RWPE2 (cell line): ENCODE results near the gene ZNF469.

Experiments
- ATAC-seq: fragments of 200-7000 bp; cut with Tn5 transposase; 3 replicates; pipeline ENCODE4 v1.9.1; 2021; ENCODE audit warnings: low read depth
- DNase-seq: peaks from one replicate; pipeline ENCODE4 v3.0.0-alpha.2; 2020; ENCODE audit warnings: low spot score
- H3K27ac ChIP-seq: fragments of 450-650 bp; 2 replicates; pipeline ENCODE4 v1.5.1; 2017; ENCODE audit warnings: mild to moderate bottlenecking; ENCODE audit not compliant: poor library complexity, severe bottlenecking
- H3K27me3 ChIP-seq: fragments of 250-450 bp; sonication (Bioruptor Pico); 2 replicates; pipeline ENCODE4 v1.5.1; 2021; ENCODE audit warnings: mild to moderate bottlenecking, moderate library complexity; ENCODE audit not compliant: insufficient read depth, poor library complexity, severe bottlenecking
- H3K36me3 ChIP-seq: fragments of 250-450 bp; sonication (Bioruptor Pico); 2 replicates; pipeline ENCODE4 v1.5.1; 2020; ENCODE audit warnings: low read depth, mild to moderate bottlenecking, moderate library complexity
- H3K4me1 ChIP-seq: fragments of 250-450 bp; sonication (Bioruptor Pico); 2 replicates; pipeline ENCODE4 v1.5.1; 2021; ENCODE audit warnings: mild to moderate bottlenecking, moderate library complexity; ENCODE audit not compliant: insufficient read depth, poor library complexity, severe bottlenecking
- H3K4me3 ChIP-seq: fragments of 250-450 bp; sonication (Bioruptor Pico); 2 replicates; pipeline ENCODE4 v1.5.1; 2021; ENCODE audit warnings: mild to moderate bottlenecking, moderate library complexity; ENCODE audit not compliant: severe bottlenecking
- H3K9me3 ChIP-seq: fragments of 250-450 bp; sonication (Bioruptor Pico); 2 replicates; pipeline ENCODE4 v1.5.1; 2021; ENCODE audit warnings: mild to moderate bottlenecking, moderate library complexity; ENCODE audit not compliant: severe bottlenecking
- CTCF ChIP-seq: fragments of 450-650 bp; IDR thresholded peaks from one replicate; pipeline ENCODE4 v1.5.1; 2017; ENCODE audit warnings: mild to moderate bottlenecking, moderate library complexity; ENCODE audit not compliant: poor library complexity, severe bottlenecking

Gene ZNF469

GRCh38 chr16:88432174-88432573, 49.4 kb downstream of the ZNF469 start:
- Histone ChIP-seq H3K4me3 (no peak overlapping the region), H3K9me3 (no peaks in the 10 kb centered on the region), H3K4me1 (no peaks in the 10 kb centered on the region), H3K27me3 (peaks cover 33% of the 10 kb centered on the region), H3K36me3 (no peaks in the 10 kb centered on the region), H3K27ac (no peak overlapping the region)
- ATAC-seq (no peak), DNase-seq (no peak)
- no peak for TF ChIP-seq CTCF
